Hematopoietic multipotent progenitor cell (in vitro differentiated cells): Measurements from ENCODE around the gene C5AR2. TPM values are rescaled to one million over a fixed set of nuclear protein-coding genes. Genes with fewer than 3 reads are reported as not detected.
A peak's percentile ranks its signal among the peaks of the same experiment; 100 is the strongest.
"Not testable (repeated sequence)": the region's sequence is repeated elsewhere in the genome, so short reads cannot be mapped to it uniquely, and the experiment has no call there.

Experiments used
- DNase-seq, 3 donors: peaks; one replicate each; pipeline ENCODE4 v3.0.0-alpha.2; 2011 to 2015; ENCODE audit warnings: low read depth in 2 of 3, low spot score in 2 of 3
- total RNA-seq: library from RNA; depleted of rRNA; stranded (reverse); fragments of >200 nt; gene quantifications from one replicate; pipeline ENCODE4 v1.2.3, GENCODE V29; 2012

C5AR2 gene
- total RNA-seq, 1 donor: 0.81 TPM

- DNase-seq: no peak
These were observed 8.6 kb upstream of the C5AR2 start for GRCh38 chr19:47323409-47323808.

GRCh38 chr19:47323872-47324271 is 8.1 kb upstream of the C5AR2 start:
- no peak for DNase-seq

GRCh38 chr19:47324502-47324901 is 7.5 kb upstream of the C5AR2 start:
- DNase-seq: peak in 1 of 3 donors; percentile 33

- DNase-seq: peak in 1 of 3 donors; percentile 30
These were observed 1.5 kb upstream of the C5AR2 start for GRCh38 chr19:47330466-47330869.

- DNase-seq: no peak
These were observed 485 bp upstream of the C5AR2 start for GRCh38 chr19:47331490-47331889.

- DNase-seq: peak in 2 of 3 donors; percentile 43 to 64
These were observed 5.1 kb downstream of the C5AR2 start for GRCh38 chr19:47336765-47337718.

- DNase-seq: no peak
These were observed 7.4 kb downstream of the C5AR2 start for GRCh38 chr19:47339196-47339880.

GRCh38 chr19:47340477-47341208 is 8.7 kb downstream of the C5AR2 start:
- no peak for DNase-seq

- no peak for DNase-seq
These were observed 9.8 kb downstream of the C5AR2 start for GRCh38 chr19:47341734-47342133.

GRCh38 chr19:47343194-47343802 is 11.3 kb downstream of the C5AR2 start:
- DNase-seq: no peak

GRCh38 chr19:47344425-47344824 is 12.4 kb downstream of the C5AR2 start:
- DNase-seq: no peak

- not testable (repeated sequence) for DNase-seq
These were observed 14.0 kb downstream of the C5AR2 start for GRCh38 chr19:47346024-47346423.

GRCh38 chr19:47348819-47349795 is 17.1 kb downstream of the C5AR2 start, which contains the start of gene DHX34:
TSS of gene DHX34 (plus strand) at chr19:47349315. CDS start at chr19:47353031, 3,716 bp downstream.
- peak; percentile 98 to 100 (median 99) for DNase-seq

- no peak for DNase-seq
These were observed 18.7 kb downstream of the C5AR2 start for GRCh38 chr19:47350630-47351029.

- DNase-seq: peak in 2 of 3 donors; percentile 36 to 61
These were observed 19.6 kb downstream of the C5AR2 start for GRCh38 chr19:47351548-47351947.

GRCh38 chr19:47352095-47352494 is 20.1 kb downstream of the C5AR2 start:
- no peak for DNase-seq

- no peak for DNase-seq
These were observed 21.3 kb downstream of the C5AR2 start for GRCh38 chr19:47353307-47353712.

- DNase-seq: no peak
These were observed 24.9 kb downstream of the C5AR2 start for GRCh38 chr19:47356900-47357299.
